M059J (cell line): ENCODE data around the gene MAOA. TPM values are rescaled to one million over a fixed set of nuclear protein-coding genes. Genes with fewer than 3 reads are reported as not detected.
"Not testable (repeated sequence)": the region's sequence is repeated elsewhere in the genome, so short reads cannot be mapped to it uniquely, and the experiment has no call there.

Source experiments
- DNase-seq: peaks from one replicate; pipeline ENCODE4 v3.0.0-alpha.2; 2012; ENCODE audit warnings: low read depth
- total RNA-seq: library from RNA; depleted of rRNA; stranded (reverse); fragments of >200 nt; shearing (Covaris generic); gene quantifications from 2 replicates; pipeline ENCODE4 v1.2.3, GENCODE V29; 2014

Gene MAOA
- total RNA-seq, 1 experiment from 2014 or later = 9.4 TPM

GRCh38 chrX:43717161-43717560 lies 61.1 kb downstream of the MAOA start:
- DNase-seq = peak; percentile 76

GRCh38 chrX:43718081-43718480 lies 62.0 kb downstream of the MAOA start:
- no peak for DNase-seq

- DNase-seq = peak; percentile 76
Observed at GRCh38 chrX:43718546-43718945, 62.4 kb downstream of the MAOA start.

- DNase-seq = peak; percentile 88
Observed at GRCh38 chrX:43718956-43719355, 62.9 kb downstream of the MAOA start.

GRCh38 chrX:43720082-43720481 lies 64.0 kb downstream of the MAOA start:
- no peak for DNase-seq

- no peak for DNase-seq
Observed at GRCh38 chrX:43720961-43721360, 64.9 kb downstream of the MAOA start.

- DNase-seq = not testable (repeated sequence)
Observed at GRCh38 chrX:43725227-43725626, 69.1 kb downstream of the MAOA start.

- DNase-seq = not testable (repeated sequence)
Observed at GRCh38 chrX:43727254-43727653, 71.2 kb downstream of the MAOA start.

GRCh38 chrX:43728002-43728401 lies 71.9 kb downstream of the MAOA start:
- no peak for DNase-seq

- no peak for DNase-seq
Observed at GRCh38 chrX:43728966-43729365, 72.9 kb downstream of the MAOA start.

GRCh38 chrX:43731086-43731485 lies 75.0 kb downstream of the MAOA start:
- no peak for DNase-seq

GRCh38 chrX:43733699-43734098 lies 77.6 kb downstream of the MAOA start:
- no peak for DNase-seq

- DNase-seq = no peak
Observed at GRCh38 chrX:43734444-43734843, 78.3 kb downstream of the MAOA start.

GRCh38 chrX:43735534-43735933 lies 79.4 kb downstream of the MAOA start:
- DNase-seq = no peak

GRCh38 chrX:43735957-43736356 lies 79.9 kb downstream of the MAOA start:
- no peak for DNase-seq

GRCh38 chrX:43741843-43742573 lies 85.9 kb downstream of the MAOA start:
- peak; percentile 23 for DNase-seq

GRCh38 chrX:43743100-43743822 lies 87.2 kb downstream of the MAOA start:
- DNase-seq = no peak

- DNase-seq = no peak
Observed at GRCh38 chrX:43744284-43744683, 88.2 kb downstream of the MAOA start.

GRCh38 chrX:43745938-43746721 lies 90.0 kb downstream of the MAOA start:
- DNase-seq = peak; percentile 9

GRCh38 chrX:43747476-43747875 lies 91.4 kb downstream of the MAOA start:
- no peak for DNase-seq

GRCh38 chrX:43750248-43750676 lies 94.2 kb downstream of the MAOA start:
- peak; percentile 73 for DNase-seq

GRCh38 chrX:43753637-43754036 lies 97.5 kb downstream of the MAOA start:
- peak; percentile 26 for DNase-seq
